GOT3 (cell line): Measurements from ENCODE around the gene TRPM3.

Experiments used
- DNase-seq: peaks from one replicate; lab custom pipeline; 2025; ENCODE audit warnings: mixed read lengths; lab: John Stamatoyannopoulos, UW

Gene TRPM3

DNA sequence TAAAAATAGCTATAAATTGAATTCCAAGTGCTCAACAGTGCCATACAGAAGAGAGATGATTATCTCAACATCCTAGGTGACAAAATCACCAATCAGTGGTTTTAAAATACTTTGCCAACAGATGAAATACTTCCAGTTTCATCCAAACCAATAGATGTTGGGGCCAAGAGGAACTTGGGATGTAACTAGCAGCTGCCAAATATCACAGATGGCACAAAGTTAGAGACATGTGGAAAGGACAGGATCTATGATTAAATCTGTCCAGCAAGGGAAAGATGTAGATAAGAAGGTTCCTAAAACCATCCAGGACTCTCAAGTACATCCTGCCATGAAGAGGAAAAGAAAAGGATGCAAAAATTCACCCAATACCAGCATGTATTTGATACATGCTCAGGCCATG is 23.8 kb downstream of the TRPM3 start:
- DNase-seq: no peak

DNA sequence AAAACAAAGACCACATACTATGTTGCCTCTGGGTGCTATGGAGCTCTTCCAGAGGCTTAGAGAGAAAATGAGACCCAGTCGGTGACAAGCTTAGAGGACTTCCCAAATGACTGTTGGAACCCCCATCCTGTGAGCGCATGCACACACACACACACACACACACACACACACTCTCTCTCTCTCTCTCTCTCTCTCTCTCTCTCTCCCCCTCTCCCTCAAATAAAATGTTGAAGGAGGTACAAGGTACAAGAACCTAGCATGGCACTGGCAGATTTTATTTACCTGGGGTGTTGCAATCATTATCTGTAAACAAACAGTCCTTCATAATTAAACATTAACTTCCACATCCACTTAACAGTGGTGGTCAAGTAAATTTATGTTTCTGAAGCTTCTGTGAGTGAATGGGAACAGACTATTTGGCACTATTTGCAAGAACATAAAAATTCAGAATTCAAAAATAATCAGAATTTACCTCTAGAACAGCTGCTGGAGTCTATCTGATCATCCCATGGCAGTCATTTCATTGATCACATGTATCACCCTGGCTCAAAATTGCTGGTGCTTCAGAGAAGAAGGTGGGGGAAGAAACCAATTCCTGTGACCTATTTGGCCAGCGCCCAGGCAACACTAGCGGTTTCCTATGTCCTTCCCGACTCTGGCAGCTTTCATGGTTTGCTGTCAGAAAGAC is 24.9 kb downstream of the TRPM3 start:
- no peak for DNase-seq

DNA sequence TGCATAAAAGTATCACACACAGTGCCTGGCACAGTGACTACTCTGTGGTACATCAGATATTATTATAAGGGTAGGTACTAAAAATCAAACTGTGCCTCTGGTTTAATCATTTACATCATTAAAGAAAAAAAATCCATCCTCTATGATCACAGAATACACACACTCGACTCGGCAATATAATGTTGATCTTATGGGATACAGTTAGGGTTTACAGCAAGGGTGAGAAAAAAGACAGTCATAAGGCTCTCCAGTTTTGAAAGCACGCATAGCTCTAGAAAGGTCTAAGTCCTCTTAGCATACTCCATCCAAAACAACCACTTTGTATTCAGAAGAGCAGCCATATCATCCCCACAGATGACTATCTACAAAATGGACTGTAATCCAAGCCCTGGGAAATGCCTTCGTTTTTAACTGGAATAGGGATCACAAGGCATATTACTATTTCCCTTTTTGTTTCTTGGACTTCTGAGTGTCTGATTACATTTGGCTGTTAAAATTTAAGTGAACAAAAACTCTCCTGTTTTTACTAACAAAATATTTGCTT is 26.6 kb downstream of the TRPM3 start:
- DNase-seq: no peak

DNA sequence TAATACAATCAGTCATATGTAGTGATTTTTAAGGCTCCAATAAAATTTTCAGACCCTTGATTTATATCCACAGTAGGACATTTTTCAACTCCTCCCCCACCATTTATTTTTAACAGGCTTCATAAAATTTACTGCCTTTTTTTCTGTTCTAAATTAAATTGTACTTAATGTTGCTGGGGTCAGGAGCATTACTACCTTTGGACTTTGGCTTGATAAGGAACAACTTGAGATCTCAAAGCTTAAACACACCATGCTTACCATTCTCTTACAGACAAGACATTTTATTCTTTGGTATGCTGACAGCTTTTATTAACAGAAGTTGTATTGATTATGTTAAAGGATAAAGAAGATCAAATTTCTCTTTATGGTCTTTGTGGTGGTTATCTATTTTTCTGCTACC is 30.5 kb downstream of the TRPM3 start:
- no peak for DNase-seq

DNA sequence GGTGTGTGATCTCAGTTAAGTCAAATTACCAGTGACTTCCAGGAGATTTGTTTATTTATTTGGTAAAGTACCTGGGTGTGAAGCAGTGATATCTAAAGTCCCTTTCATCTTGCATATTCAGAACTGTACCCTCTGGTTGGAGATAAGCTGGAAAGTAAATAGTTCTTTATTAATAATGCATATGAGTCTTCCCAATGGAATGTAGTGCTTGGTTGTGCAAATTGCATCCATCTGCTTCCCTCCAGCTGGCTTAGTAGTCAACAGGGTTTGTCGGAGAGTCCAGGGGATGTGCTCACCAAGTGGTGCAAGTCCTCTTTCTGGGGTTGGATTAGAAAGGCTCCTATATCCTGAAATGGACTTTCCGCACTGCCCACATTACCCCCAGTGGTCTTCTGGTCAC is 42.0 kb downstream of the TRPM3 start:
- no peak for DNase-seq

DNA sequence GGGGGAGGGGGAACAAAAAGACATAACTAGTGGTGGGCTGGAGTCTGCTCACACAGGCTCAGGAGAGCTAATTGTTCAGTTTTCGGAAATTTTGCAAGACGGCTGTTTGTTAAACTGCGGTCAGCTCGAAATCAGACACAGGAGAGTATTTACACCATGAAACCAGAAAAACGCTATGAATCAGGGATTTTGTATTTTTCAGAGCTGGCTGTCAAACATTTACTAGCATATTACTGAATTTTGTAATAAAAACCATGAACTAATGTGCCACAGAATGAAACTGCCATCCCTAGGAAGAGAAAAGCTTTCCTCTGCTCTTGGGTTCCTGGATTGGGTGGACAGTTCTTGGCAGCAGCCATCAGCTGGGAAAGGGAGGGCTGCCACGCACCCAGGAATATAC is 45.3 kb downstream of the TRPM3 start:
- no peak for DNase-seq

DNA sequence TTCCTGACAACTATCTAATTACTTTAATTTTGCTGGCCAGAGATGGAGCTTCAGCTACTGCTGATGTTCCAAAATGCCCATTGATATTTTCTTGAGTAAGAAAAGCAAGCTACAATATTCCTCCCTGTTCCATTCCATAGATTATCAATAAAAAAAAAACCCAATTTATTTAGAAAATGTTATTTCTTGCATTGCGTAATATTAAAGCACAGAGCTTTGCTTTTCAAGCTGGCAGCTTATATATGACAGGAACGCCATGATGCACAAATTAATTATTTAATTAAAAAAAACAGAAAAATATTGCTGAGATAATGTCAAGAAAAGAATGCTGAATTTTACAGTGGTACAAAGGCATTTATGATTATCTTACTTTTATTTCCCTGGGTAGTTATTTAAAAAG is 47.9 kb downstream of the TRPM3 start:
- no peak for DNase-seq

DNA sequence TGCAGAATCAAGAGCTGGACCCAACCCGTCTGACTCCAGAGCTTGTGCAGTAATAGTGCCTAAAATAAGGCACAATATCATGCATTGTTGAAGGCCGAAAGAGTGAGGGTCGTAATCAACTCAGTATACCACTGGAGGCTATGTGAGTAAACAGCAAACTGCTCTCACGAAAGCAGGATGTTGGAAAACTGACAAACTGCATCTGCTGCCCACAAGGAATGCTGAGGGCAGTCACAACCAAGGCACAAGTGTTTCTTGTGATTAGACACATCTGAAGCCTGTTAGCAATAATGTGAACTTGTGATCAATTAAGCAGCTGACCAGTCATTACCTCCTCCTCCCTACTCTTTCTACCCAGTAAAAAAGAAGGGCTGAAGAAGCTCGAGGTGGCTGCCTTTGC is 48.8 kb downstream of the TRPM3 start:
- DNase-seq: no peak

DNA sequence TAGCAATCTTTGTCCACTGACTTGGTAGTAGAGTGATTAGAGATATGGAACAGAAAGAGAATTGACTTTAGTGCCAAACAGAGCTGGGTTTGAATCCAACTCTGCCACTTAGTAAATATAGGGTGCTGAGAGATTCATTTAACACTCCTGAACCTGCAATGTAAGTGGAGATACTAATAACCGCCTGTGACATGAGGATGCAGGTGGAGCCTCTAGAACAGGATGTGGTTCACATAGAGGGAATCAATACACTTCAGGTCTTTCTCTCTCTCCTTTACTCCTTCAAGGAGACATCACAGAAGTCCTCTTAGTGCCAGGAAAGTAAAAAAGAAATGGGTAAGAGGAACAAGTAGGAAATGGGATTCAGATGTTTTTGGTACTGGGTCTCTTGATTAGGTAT is 49.8 kb downstream of the TRPM3 start:
- DNase-seq: no peak

DNA sequence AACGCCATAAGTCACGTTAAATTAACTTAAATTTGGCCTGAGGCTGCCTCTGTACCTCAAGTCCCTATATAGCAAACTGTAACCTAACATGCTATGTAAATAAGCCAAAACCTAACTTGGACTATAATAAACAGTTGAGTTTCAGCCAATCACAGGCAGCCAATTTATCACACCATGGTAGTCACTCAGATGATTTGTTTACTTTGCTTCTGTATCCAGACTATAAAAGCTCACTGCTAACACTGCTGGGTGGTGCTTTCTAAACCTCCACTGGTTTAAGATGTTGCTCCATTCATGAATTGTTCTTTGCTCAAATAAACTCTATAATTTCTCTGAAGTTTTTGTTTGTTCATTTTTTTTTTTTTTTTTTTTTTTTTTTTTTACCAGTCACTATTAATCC is 62.8 kb downstream of the TRPM3 start:
- no peak for DNase-seq

DNA sequence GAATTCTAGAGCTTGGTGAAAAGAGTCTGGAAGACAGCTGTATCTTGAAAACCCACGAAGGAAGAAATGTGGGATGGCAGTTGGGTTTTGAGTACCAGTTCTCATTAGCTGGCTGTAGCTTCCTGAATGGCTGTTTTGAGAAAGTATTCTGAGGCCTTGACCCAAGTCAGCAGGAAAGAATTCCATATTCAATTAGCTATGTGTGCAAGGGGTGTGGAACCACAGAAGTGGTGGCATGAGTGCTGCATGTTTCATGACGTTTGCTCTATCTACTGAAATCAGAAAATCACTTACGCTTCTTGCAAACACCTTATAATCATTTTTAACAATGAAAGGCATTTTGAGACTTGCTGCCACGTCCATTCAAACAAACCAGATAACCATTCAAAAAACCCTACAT is 69.1 kb downstream of the TRPM3 start:
- no peak for DNase-seq

DNA sequence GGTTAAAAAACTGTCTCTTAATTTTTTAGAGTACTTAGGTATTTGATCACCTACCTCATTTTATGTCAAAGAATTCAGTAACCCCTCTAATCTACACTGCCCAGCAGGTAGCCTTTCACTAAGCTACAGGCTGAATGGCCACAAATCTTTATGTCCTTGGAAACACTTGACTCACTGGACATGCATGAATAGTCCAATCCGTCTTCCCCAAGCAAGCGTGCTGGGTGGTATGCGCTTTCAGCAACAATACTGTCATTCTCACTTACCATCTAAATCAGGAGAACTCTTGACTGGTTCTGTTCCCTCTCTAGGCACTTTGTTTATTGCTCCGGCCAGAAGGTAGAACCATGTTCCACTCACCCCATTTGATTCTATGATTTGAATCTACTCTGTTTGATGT is 73.1 kb downstream of the TRPM3 start:
- no peak for DNase-seq

DNA sequence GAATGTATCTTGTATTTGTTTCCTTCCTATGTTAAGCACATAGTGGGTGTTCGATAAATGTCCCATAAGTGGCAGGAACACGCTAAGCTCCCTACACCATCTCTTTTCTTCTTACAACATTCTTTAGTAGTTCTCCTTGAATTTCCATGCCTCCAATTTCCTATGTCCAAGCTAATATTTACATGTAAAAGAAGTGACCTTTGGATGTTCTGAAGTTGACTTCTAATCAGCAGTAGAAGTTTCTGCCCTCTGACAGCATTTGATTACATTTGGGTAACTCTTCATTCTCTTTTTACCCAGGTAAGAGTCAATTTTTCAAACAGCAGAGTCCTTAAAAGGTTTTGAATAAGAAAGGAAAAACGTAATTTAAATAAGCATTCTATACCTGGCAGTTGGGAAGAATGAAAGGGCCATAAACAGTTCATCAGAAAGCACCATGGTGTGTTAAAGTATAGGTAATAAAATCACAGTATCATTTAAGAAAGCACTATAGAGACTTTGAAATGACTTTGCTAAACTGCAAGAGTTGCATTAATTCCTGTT is 78.9 kb downstream of the TRPM3 start:
- no peak for DNase-seq

DNA sequence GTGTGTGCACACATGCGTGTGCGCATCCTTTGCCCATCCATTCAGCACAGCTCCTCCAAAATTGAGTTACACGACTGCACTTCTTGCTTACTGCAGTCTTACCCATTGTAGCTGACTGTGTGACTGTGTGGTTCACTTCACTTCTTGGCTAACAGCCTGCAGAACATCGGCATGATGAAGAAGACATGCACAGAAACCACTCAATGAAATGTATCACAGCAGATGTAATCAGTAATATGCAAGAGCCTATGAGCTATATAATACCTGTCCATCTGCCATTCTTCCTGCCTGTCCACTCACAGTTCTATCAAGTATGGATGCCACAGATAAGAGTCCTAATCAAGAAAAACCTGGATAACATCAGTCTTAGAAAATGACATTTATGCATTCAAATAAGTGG is 83.9 kb downstream of the TRPM3 start:
- no peak for DNase-seq

DNA sequence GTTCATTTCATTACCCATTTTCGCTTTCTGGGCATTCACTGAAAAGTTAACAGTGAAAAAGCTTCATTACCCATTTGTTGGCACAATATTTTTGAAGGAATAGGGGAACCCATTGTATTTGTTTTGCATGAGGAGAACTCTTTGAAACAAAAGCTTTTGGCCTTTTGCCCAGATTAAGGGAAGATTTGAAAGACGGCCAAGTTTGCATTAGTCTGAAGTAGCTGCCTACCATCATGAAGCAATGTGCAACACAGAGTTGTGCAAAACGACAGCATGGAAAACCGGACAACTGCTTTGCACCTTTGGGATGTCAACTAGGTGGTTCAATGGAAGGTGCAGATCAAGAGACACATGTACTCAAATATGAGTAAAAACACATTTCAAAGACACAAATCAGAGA is 84.9 kb downstream of the TRPM3 start:
- no peak for DNase-seq

DNA sequence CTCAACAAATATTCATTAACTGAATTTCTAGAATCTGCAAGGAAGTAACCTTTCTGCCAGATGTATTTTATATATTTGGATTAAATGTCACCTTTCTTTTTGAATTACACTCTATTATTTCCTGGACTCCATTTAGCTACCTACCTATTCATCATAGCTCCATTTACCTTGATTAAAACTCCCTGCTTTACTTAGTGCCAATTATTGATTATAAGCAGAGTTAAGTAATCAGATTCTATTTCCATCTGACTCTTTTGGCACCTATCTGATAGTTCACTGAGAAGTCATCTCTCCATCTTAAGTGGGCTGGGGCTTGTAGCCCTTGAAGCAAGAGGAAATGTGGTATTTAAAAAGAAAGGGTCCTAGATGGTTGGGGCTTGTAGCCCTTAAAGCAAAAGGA is 88.6 kb downstream of the TRPM3 start:
- no peak for DNase-seq

DNA sequence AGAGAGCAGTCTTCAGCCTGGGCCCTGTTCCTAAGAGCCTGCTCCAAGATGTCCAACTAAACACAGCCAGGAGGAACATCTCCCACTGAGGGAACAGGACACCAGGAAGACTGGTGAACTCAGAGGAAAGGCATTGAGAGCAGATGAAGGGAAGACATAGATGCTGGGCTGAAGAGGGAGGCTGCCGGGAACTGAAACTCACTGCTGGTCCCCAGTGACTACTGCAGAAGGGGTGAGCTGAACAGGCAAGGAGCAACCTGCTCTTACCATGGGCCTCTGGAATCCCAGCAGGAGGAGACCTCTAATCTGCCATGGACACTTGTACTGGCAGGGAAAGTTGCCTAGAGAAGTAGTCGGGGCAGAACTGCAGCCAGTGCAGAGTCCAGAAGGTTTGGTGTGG is 95.7 kb downstream of the TRPM3 start:
- DNase-seq: no peak

DNA sequence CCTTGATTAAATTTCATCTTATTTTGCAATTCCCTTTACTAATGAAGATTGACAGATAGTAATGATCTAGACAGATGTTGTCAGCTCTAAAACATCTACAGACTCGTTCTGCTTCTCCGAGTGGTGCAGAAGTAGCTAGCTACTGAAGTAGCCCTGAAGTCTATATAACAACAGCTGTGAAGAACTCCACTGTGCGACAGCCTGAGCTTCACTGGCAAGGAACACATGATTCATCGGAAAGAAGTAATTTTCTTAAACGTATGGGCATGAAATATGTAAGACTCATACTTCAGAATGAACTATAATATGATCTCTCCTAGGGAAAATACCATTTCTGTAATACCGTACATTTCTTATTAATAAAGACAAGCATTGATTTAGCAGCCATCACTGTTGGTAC is 96.2 kb downstream of the TRPM3 start:
- DNase-seq: no peak

DNA sequence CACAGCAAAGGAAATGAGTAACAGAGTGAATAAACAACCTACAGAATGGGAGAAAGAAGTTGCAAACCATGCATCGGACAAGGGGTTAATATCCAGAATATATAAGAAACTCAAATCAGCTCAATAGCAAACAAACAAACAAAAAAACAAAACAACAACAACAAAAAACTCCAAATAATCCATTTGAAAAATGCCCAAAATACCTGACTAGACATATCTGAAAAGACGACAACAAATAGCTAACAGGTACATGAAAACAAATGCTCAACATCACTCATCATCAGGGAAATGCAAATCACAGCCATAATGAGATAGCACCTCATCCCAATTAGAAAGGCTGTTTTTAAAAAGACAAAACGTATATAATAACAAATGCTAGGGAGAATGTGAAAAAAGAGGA is 111.2 kb downstream of the TRPM3 start:
- DNase-seq: no peak

DNA sequence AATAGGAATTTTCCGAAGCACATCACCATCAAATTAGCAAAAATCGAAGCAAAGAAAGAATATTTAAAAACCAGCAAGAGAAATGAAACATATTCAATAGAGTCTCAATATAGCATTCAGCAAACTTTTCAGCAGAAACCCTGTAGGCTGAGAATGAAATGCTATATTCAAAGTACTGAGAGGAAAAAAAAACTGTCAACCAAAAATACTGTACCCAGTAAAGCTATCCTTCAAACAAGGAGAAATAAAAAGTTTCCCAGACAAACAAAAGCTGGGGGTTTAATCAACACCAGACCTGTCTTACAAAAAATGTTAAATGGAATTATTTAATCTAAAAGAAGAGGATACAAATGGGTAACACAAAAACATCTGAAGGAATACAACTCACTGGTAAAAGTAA is 116.0 kb downstream of the TRPM3 start:
- DNase-seq: no peak

DNA sequence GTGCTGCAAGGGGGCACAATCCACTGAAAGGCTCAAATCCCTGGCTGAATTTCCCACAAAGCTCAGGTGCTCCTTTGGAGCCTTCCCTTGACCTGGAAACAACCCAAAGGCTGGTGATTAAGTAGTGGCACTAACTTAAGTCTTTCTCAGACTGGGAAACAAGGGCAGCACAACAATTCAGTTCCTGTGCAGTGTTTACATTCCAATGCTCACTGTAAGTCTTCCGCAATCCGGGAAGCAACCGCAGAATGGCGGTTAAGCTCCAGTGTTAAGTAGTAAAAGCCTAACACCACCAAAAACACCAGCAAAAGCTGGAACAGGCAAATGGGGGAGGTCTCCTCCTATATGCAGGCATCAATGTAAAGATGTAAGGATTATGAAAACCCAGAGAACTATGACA is 117.2 kb downstream of the TRPM3 start:
- DNase-seq: no peak

DNA sequence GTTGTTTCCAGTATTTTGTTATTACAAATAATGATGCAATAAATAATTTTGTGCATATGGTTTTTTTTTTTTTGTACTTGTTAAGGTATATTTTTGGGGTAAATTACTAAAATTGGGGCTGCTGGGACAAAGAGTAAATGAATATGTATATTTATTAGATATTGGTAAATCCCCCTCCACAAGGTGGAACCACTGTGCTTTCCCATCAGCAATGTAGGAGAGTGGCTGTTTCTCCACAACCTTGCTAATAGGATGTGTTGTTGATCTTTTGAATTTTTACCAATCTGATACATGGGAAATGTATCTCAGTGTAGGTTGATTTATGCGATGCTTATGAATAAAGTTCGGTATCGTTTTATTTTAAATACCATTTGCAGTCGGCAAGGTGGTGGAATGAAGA is 118.1 kb downstream of the TRPM3 start:
- DNase-seq: no peak

DNA sequence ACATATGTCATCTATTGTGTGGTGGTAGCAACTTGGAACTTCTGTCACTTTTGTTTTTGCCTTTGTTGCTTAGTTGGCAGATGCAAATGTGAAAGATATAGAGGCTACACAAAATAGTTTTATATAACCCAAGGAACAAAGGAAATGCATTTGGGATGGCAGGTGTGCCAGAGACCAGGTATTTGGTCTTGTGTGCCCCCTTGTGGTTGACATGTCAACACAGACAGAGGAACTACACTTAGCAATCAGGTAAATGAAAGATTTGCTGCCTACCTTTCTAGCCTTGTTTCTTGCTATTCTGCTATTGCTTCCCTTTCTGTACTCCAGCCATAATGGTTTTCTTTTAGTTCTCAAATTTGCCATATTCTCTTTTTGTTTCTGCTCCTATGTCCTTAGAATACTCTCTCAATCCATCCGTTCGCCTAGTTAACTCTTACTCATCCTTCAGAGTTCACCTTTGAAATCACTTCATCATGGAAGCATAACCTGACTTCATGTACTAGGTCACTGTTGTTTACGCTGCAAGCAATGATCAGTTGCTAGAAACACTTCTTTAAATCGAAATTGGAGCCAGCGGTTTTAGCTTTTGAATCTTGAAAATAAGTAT is 119.5 kb downstream of the TRPM3 start:
- DNase-seq: no peak

DNA sequence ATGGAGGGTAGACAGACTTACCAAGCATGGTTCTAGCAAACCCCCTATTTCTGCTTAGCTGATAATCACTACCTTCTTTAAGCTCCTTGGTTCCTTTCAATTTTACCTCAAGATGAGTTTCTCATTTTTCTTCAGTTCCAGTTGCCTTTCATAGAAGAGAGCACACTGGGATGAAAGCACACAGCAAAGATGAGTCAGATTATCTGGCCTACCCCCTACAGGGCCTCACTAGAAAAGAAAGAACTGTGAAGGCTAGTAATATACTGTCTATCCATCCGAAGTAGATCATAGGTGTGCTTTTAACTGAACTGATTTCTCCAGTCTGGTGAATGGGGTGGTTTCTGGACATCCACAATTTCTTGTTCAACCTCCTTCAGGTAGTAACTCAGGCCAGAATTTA is 122.5 kb downstream of the TRPM3 start:
- DNase-seq: no peak
